Measurements from ENCODE around the gene EPN3.

Gene EPN3

DNA sequence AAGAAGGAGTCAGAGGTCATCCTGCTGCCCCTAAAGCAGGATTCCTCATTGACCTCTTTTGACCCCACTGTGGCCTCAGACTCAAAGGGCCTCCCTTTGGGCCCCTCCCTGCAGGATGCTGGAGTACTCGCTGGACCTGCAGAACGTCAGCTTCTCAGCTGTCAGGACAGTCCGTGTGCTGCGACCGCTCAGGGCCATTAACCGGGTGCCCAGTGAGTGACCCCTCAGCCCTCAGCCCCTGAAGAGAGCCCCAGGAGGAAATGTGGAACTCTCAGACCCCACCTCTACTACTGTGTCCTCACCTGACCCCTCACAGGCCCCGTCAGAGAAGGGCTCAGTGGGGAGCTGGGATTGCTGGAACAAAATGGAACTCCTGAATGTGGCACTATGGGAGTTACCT lies 37.1 kb downstream of the EPN3 start:
- TF ChIP-seq, protein P1, sequence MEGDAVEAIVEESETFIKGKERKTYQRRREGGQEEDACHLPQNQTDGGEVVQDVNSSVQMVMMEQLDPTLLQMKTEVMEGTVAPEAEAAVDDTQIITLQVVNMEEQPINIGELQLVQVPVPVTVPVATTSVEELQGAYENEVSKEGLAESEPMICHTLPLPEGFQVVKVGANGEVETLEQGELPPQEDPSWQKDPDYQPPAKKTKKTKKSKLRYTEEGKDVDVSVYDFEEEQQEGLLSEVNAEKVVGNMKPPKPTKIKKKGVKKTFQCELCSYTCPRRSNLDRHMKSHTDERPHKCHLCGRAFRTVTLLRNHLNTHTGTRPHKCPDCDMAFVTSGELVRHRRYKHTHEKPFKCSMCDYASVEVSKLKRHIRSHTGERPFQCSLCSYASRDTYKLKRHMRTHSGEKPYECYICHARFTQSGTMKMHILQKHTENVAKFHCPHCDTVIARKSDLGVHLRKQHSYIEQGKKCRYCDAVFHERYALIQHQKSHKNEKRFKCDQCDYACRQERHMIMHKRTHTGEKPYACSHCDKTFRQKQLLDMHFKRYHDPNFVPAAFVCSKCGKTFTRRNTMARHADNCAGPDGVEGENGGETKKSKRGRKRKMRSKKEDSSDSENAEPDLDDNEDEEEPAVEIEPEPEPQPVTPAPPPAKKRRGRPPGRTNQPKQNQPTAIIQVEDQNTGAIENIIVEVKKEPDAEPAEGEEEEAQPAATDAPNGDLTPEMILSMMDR (IDR thresholded peaks at IDR 0.05): no peak
- TF ChIP-seq ZFX (IDR thresholded peaks at IDR 0.05; ENCODE audit: borderline replicate concordance): no peak
- H3K27ac ChIP-seq: no peak overlapping the region

DNA sequence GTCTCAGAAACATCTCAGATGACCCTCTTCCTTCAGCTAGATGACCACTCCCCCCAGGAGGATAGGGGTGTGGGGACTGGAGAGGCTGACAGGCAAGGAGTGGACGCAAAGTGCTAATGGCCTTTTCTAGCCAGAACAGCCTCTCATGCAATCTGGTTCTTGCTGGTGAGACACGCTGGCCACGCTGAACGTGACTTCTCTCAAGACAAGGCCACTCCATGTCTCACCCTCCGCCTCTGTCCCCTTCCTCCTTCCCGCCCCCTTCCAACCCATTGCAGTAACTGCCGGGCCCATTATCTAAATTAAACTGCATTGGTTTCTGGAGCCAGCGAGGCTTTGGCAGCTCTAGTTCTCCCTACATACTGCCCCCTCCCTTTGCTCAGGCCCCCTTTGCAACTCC lies 37.5 kb downstream of the EPN3 start:
- TF ChIP-seq, protein P1 (IDR thresholded peaks at IDR 0.05): no peak
- TF ChIP-seq ZFX (IDR thresholded peaks at IDR 0.05; ENCODE audit: borderline replicate concordance): no peak
- H3K27ac ChIP-seq: no peak overlapping the region

DNA sequence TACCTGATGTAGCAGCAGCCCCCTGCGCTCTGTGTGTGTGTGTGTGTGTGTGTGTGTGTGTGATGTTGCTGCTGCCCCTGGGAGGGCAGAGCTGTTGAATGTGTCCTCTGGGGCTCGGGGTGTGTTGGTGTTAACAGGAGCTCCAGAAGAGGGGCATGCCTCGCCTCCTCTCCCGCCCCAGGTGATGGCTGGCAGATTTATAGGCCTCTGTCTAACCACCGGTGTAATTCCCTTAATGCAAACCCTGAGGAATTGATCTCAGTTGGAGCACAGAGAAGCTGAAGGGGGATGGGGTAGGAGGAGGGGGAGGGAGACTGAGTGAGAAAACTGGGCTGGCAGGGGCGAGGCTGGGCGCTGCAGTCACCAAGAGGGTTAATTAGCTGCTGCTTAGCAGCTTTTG lies 38.0 kb downstream of the EPN3 start:
- no peak overlapping the region for H3K27ac ChIP-seq
- no peak for TF ChIP-seq ZFX (IDR thresholded peaks at IDR 0.05; ENCODE audit: borderline replicate concordance)
- TF ChIP-seq, protein P1 (IDR thresholded peaks at IDR 0.05): no peak

DNA sequence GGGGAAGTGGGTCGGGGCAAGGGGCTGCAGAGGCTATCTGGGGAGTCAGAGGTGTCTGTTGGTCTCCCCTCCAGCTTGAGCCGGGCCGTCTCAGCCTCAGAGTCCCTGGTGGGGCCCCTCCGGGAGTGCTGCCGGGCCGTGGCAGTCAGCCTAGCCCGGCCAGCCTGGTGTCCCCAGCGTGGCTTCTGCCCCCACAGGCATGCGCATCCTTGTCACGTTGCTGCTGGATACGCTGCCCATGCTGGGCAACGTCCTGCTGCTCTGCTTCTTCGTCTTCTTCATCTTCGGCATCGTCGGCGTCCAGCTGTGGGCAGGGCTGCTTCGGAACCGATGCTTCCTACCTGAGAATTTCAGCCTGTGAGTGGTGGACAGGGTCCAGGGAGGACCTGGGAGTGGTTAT lies 39.1 kb downstream of the EPN3 start:
- TF ChIP-seq, protein P1 (IDR thresholded peaks at IDR 0.05): no peak
- TF ChIP-seq ZFX (IDR thresholded peaks at IDR 0.05; ENCODE audit: borderline replicate concordance): no peak
- H3K27ac ChIP-seq: no peak overlapping the region

DNA sequence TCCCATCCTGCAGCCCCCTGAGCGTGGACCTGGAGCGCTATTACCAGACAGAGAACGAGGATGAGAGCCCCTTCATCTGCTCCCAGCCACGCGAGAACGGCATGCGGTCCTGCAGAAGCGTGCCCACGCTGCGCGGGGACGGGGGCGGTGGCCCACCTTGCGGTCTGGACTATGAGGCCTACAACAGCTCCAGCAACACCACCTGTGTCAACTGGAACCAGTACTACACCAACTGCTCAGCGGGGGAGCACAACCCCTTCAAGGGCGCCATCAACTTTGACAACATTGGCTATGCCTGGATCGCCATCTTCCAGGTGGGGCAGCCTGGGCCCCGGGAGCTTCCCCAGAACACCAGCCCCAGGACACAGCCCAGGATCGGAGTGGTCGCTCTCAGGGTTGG lies 40.0 kb downstream of the EPN3 start:
- TF ChIP-seq ZFX (IDR thresholded peaks at IDR 0.05; ENCODE audit: borderline replicate concordance): no peak
- TF ChIP-seq, protein P1 (IDR thresholded peaks at IDR 0.05): no peak
- no peak overlapping the region for H3K27ac ChIP-seq

DNA sequence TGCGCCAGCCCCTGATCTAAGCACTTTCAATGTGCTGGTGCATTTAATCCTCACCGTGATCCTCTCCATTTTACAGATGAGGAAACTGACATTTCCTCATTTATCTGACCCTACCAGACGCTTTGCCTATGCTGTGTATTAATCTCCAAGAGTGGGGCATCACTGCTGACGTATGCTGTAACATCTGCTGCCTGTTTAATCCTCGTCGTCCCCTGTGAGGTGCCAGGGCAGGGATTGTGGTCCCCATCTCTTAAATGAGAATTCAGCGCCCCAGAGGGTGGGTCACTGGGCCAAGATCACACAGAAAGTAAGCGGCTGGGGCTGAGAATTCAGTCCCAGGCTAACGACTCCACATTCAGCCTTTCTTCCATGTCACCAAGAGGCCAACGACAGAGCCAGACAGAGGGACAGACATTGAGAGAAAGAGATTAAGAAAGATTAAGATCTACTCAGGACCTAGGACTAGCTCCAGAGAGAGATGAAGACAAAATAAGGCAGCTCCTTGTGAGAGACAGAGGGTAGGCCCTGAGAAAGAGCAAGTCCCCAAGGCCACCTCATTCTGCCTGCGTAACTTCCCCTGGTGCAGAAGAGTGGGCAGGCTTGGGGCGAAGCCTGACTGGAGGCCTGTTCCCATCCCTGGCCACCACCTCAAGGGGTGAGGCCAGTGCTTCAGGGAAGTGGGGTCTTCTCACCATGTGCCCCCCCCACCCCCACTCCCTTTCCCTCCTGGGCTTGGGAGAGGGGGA lies 41.5 kb downstream of the EPN3 start:
- TF ChIP-seq ZFX (IDR thresholded peaks at IDR 0.05; ENCODE audit: borderline replicate concordance): no peak
- TF ChIP-seq, protein P1 (IDR thresholded peaks at IDR 0.05): no peak
- H3K27ac ChIP-seq: no peak overlapping the region

DNA sequence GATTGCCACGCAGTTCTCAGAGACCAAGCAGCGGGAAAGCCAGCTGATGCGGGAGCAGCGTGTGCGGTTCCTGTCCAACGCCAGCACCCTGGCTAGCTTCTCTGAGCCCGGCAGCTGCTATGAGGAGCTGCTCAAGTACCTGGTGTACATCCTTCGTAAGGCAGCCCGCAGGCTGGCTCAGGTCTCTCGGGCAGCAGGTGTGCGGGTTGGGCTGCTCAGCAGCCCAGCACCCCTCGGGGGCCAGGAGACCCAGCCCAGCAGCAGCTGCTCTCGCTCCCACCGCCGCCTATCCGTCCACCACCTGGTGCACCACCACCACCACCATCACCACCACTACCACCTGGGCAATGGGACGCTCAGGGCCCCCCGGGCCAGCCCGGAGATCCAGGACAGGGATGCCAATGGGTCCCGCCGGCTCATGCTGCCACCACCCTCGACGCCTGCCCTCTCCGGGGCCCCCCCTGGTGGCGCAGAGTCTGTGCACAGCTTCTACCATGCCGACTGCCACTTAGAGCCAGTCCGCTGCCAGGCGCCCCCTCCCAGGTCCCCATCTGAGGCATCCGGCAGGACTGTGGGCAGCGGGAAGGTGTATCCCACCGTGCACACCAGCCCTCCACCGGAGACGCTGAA lies 43.2 kb downstream of the EPN3 start:
- TF ChIP-seq, protein P1 (IDR thresholded peaks at IDR 0.05): peak; percentile 51
- no peak for TF ChIP-seq ZFX (IDR thresholded peaks at IDR 0.05; ENCODE audit: borderline replicate concordance)
- no peak overlapping the region for H3K27ac ChIP-seq
